Astrocyte (in vitro differentiated cells and primary cell): ENCODE measurements around the gene MED1. TPM values are rescaled to one million over a fixed set of nuclear protein-coding genes. Genes with fewer than 3 reads are reported as not detected.

Experiments used
- DNase-seq: peaks from one replicate; pipeline ENCODE4 v3.0.0-alpha.2; 2010; ENCODE audit warnings: low read depth
- FAIRE-seq: peaks from 2 replicates; lab custom pipeline; 2011; peaks lifted over from hg19 to GRCh38; lab: Jason Lieb, UNC
- H2AFZ ChIP-seq: 2 replicates; pipeline ENCODE4 v1.6.0; 2012; ENCODE audit warnings: low read depth, low read length, inconsistent platforms
- H3K27ac ChIP-seq: 2 replicates; pipeline ENCODE4 v1.5.1; 2011; ENCODE audit warnings: low read depth, low read length, inconsistent platforms
- H3K27me3 ChIP-seq: 2 replicates; pipeline ENCODE4 v1.6.0; 2011; ENCODE audit warnings: low read length, inconsistent platforms; ENCODE audit not compliant: insufficient read depth
- H3K36me3 ChIP-seq: 2 replicates; pipeline ENCODE4 v1.5.1; 2011; ENCODE audit warnings: low read length, inconsistent platforms; ENCODE audit not compliant: insufficient read depth
- H3K4me1 ChIP-seq: 2 replicates; pipeline ENCODE4 v1.5.1; 2011; ENCODE audit warnings: low read length, inconsistent platforms; ENCODE audit not compliant: insufficient read depth
- H3K4me2 ChIP-seq: 2 replicates; pipeline ENCODE4 v1.6.0; 2012; ENCODE audit warnings: low read length, inconsistent platforms
- H3K4me3 ChIP-seq: 2 replicates; pipeline ENCODE4 v1.5.1; 2011; ENCODE audit warnings: low read depth, mild to moderate bottlenecking, low read length, inconsistent platforms; ENCODE audit not compliant: insufficient read depth
- H3K79me2 ChIP-seq: 2 replicates; pipeline ENCODE4 v1.6.0; 2012; ENCODE audit warnings: mild to moderate bottlenecking, low read length, inconsistent platforms; ENCODE audit not compliant: insufficient read depth
- H3K9ac ChIP-seq: 2 replicates; pipeline ENCODE4 v1.6.0; 2012; ENCODE audit warnings: mild to moderate bottlenecking, low read length, inconsistent platforms
- H3K9me3 ChIP-seq: 2 replicates; pipeline ENCODE4 v1.5.1; 2012; ENCODE audit warnings: low read depth, mild to moderate bottlenecking, low read length, inconsistent platforms; ENCODE audit not compliant: insufficient read depth
- H4K20me1 ChIP-seq: 2 replicates; pipeline ENCODE4 v1.6.0; 2012; ENCODE audit warnings: low read length, inconsistent platforms; ENCODE audit not compliant: insufficient read depth
- H3K27ac Mint-ChIP-seq: one replicate; pipeline ENCODE4 v1.8.0; 2021; ENCODE audit warnings: mild to moderate bottlenecking, mixed read lengths; ENCODE audit not compliant: unreplicated experiment
- H3K27me3 Mint-ChIP-seq: one replicate; pipeline ENCODE4 v1.8.0; 2021; ENCODE audit warnings: low read depth, mixed read lengths; ENCODE audit not compliant: unreplicated experiment
- H3K36me3 Mint-ChIP-seq: one replicate; pipeline ENCODE4 v1.8.0; 2021; ENCODE audit warnings: low read depth, mixed read lengths; ENCODE audit not compliant: unreplicated experiment
- H3K4me1 Mint-ChIP-seq: one replicate; pipeline ENCODE4 v1.8.0; 2021; ENCODE audit warnings: low read depth, mixed read lengths; ENCODE audit not compliant: unreplicated experiment
- H3K4me3 Mint-ChIP-seq: one replicate; pipeline ENCODE4 v1.8.0; 2021; ENCODE audit warnings: mild to moderate bottlenecking, moderate library complexity, mixed read lengths; ENCODE audit not compliant: unreplicated experiment
- H3K9me3 Mint-ChIP-seq: one replicate; pipeline ENCODE4 v1.8.0; 2021; ENCODE audit warnings: mild to moderate bottlenecking, mixed read lengths; ENCODE audit not compliant: unreplicated experiment
- EZH2 ChIP-seq: IDR thresholded peaks from 2 replicates; pipeline ENCODE4 v1.6.1; 2012; ENCODE audit warnings: mild to moderate bottlenecking, low read length, inconsistent platforms; ENCODE audit not compliant: insufficient read depth
- total RNA-seq: library from RNA; stranded (reverse); gene quantifications from 2 replicates; pipeline ENCODE4 v1.2.1, GENCODE V29; 2021
- TF ChIP-seq, protein P1 (sequence below): IDR thresholded peaks from 2 replicates; pipeline ENCODE4 v1.5.1; 2011; ENCODE audit warnings: low read depth, mild to moderate bottlenecking, inconsistent platforms, low read length, moderate library complexity; ENCODE audit not compliant: insufficient read depth

The MED1 gene
- total RNA-seq, 1 donor from 2014 or later = 46.6 TPM

DNA sequence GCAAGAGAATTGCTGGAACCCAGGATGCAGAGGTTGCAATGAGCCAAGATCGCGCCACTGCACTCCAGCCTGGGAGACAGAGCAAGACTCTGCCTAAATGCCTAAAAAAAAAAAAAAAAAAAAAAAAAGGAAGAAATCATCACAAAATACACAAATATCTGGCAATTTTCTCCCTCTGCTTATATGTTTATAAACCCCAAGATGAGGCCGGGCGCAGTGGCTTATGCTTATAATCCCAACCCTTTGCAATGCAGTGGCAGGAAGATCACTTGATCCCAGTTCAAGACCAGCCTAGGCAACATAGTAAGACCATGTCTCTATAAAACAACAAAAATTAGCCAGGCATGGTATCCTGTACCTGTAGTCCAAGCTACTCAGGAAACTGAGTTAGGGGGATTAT lies 21.5 kb downstream of the MED1 start:
- Histone ChIP-seq H3K4me2 (no peak overlapping the region), H3K9ac (no peak overlapping the region), H3K4me3 (no peak overlapping the region), H4K20me1 (peaks cover 5% of the 10 kb centered on the region), H3K9me3 (no peaks in the 10 kb centered on the region), H3K27me3 (no peaks in the 10 kb centered on the region), H3K27ac (no peak overlapping the region), H3K36me3 (peaks cover 47% of the 10 kb centered on the region), H2AFZ (no peak overlapping the region), H3K4me1 (no peaks in the 10 kb centered on the region), H3K79me2 (no peaks in the 10 kb centered on the region)
- Mint-ChIP-seq H3K27me3 (no peaks in the 10 kb centered on the region), H3K9me3 (no peaks in the 10 kb centered on the region), H3K36me3 (peaks cover 15% of the 10 kb centered on the region), H3K4me1 (no peaks in the 10 kb centered on the region), H3K27ac (no peak overlapping the region), H3K4me3 (no peak overlapping the region)
- FAIRE-seq = no peak
- no peak for DNase-seq
- TF ChIP-seq, protein P1, sequence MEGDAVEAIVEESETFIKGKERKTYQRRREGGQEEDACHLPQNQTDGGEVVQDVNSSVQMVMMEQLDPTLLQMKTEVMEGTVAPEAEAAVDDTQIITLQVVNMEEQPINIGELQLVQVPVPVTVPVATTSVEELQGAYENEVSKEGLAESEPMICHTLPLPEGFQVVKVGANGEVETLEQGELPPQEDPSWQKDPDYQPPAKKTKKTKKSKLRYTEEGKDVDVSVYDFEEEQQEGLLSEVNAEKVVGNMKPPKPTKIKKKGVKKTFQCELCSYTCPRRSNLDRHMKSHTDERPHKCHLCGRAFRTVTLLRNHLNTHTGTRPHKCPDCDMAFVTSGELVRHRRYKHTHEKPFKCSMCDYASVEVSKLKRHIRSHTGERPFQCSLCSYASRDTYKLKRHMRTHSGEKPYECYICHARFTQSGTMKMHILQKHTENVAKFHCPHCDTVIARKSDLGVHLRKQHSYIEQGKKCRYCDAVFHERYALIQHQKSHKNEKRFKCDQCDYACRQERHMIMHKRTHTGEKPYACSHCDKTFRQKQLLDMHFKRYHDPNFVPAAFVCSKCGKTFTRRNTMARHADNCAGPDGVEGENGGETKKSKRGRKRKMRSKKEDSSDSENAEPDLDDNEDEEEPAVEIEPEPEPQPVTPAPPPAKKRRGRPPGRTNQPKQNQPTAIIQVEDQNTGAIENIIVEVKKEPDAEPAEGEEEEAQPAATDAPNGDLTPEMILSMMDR = no peak
- TF ChIP-seq EZH2 = no peak

DNA sequence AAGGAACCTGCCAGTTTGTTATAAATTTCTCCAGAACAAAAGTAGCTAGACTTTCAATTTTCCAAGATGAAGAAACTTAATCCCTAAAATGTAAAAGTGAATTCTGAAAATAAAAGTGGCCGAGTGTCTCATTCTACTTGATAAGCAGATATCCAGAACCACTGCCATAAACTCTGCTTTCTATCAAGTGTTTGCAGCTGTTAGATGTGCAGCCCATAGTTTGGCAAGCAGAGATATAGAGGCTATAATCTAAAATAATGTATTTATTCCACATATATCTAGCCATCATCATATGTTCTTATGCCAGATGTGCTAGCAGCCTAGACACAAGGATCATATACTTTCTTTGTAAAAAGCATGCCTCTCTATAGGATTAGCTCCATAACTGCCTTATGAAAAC lies 34.9 kb downstream of the MED1 start:
- H3K9me3 Mint-ChIP-seq = no peaks in the 10 kb centered on the region
- no peak for TF ChIP-seq EZH2
- TF ChIP-seq, protein P1 = no peak

DNA sequence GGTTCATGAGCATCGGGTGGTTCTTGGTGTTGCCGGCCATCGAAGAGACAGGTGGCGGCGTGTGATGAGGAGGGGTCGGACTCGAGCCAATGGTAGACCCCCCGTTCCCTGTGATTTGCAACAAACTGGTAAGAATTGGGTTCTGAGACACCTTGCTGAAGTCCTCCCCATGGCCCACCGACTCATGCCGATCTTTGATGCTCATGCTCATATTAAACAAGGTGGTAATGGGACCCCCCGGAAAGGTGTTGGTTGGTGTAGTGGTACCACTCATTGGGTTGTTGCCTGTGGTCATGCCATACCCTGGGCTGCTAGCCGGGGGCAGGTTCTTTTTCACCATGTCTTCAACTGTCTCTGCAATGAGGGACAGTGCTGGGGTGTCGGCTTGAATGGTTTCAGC lies 40.8 kb downstream of the MED1 start:
- H3K4me1 Mint-ChIP-seq = peaks cover 5% of the 10 kb centered on the region
- DNase-seq (no peak), FAIRE-seq (no peak)
- no peaks in the 10 kb centered on the region for H3K27me3 ChIP-seq
- H3K9me3 ChIP-seq = no peaks in the 10 kb centered on the region
- no peaks in the 10 kb centered on the region for H3K9me3 Mint-ChIP-seq
- H3K4me3 Mint-ChIP-seq = no peak overlapping the region
- TF ChIP-seq, protein P1 = no peak
- TF ChIP-seq EZH2 = no peak
- H3K9ac ChIP-seq = no peak overlapping the region
- H3K27me3 Mint-ChIP-seq = no peaks in the 10 kb centered on the region
- no peak overlapping the region for H3K27ac ChIP-seq
- peaks cover 10% of the 10 kb centered on the region for H4K20me1 ChIP-seq
- H3K4me3 ChIP-seq = no peak overlapping the region
- peaks cover 6% of the 10 kb centered on the region for H3K4me1 ChIP-seq
- H3K79me2 ChIP-seq = peaks cover 2% of the 10 kb centered on the region
- no peak overlapping the region for H3K4me2 ChIP-seq
- H3K36me3 Mint-ChIP-seq = peaks cover 28% of the 10 kb centered on the region
- H3K36me3 ChIP-seq = peaks cover 53% of the 10 kb centered on the region
- no peak overlapping the region for H2AFZ ChIP-seq
- no peak overlapping the region for H3K27ac Mint-ChIP-seq

More for the DNA sequence above, 34.9 kb downstream of the MED1 start:
- H3K4me1 ChIP-seq = no peaks in the 10 kb centered on the region
- H3K27me3 ChIP-seq = no peaks in the 10 kb centered on the region
- no peak overlapping the region for H3K27ac ChIP-seq
- peaks cover 10% of the 10 kb centered on the region for H3K36me3 Mint-ChIP-seq
- H3K36me3 ChIP-seq = peaks cover 42% of the 10 kb centered on the region
- H2AFZ ChIP-seq = no peak overlapping the region
- H3K9ac ChIP-seq = no peak overlapping the region
- H3K9me3 ChIP-seq = no peaks in the 10 kb centered on the region
- no peaks in the 10 kb centered on the region for H3K27me3 Mint-ChIP-seq
- no peak overlapping the region for H3K4me2 ChIP-seq
- H3K79me2 ChIP-seq = no peaks in the 10 kb centered on the region
- FAIRE-seq = no peak
- H3K27ac Mint-ChIP-seq = no peak overlapping the region
- H3K4me1 Mint-ChIP-seq = no peaks in the 10 kb centered on the region
- no peak overlapping the region for H3K4me3 Mint-ChIP-seq
- DNase-seq = no peak
- H4K20me1 ChIP-seq = no peaks in the 10 kb centered on the region
- H3K4me3 ChIP-seq = no peak overlapping the region
